Adipocyte (in vitro differentiated cells): Measurements from ENCODE around the gene STYK1.
A peak's percentile ranks its signal among the peaks of the same experiment; 100 is the strongest.

Source experiments
- DNase-seq: peaks from one replicate; pipeline ENCODE4 v3.0.0-alpha.2; 2015; ENCODE audit warnings: low read depth
- H3K27me3 ChIP-seq: replicated peaks from 2 replicates; pipeline ENCODE4 v1.7.0; 2013; ENCODE audit warnings: mild to moderate bottlenecking, low read length, moderate library complexity; ENCODE audit not compliant: control insufficient read depth, insufficient read depth
- H3K36me3 ChIP-seq: 2 replicates; pipeline ENCODE4 v1.7.0; 2013; ENCODE audit warnings: low read length, mild to moderate bottlenecking, moderate library complexity; ENCODE audit not compliant: control insufficient read depth, insufficient read depth, severe bottlenecking
- H3K4me1 ChIP-seq: 2 replicates; pipeline ENCODE4 v1.7.0; 2013; ENCODE audit warnings: mild to moderate bottlenecking, low read length, moderate library complexity; ENCODE audit not compliant: control insufficient read depth, insufficient read depth
- H3K4me3 ChIP-seq: 2 replicates; pipeline ENCODE4 v1.7.0; 2013; ENCODE audit warnings: mild to moderate bottlenecking, low read length, moderate library complexity
- H3K9ac ChIP-seq: 2 replicates; pipeline ENCODE4 v1.7.0; 2013; ENCODE audit warnings: mild to moderate bottlenecking, low read length, moderate library complexity
- H3K9me3 ChIP-seq: 2 replicates; pipeline ENCODE4 v1.7.0; 2013; ENCODE audit warnings: mild to moderate bottlenecking, low read length, moderate library complexity; ENCODE audit not compliant: control insufficient read depth

Gene STYK1

DNA sequence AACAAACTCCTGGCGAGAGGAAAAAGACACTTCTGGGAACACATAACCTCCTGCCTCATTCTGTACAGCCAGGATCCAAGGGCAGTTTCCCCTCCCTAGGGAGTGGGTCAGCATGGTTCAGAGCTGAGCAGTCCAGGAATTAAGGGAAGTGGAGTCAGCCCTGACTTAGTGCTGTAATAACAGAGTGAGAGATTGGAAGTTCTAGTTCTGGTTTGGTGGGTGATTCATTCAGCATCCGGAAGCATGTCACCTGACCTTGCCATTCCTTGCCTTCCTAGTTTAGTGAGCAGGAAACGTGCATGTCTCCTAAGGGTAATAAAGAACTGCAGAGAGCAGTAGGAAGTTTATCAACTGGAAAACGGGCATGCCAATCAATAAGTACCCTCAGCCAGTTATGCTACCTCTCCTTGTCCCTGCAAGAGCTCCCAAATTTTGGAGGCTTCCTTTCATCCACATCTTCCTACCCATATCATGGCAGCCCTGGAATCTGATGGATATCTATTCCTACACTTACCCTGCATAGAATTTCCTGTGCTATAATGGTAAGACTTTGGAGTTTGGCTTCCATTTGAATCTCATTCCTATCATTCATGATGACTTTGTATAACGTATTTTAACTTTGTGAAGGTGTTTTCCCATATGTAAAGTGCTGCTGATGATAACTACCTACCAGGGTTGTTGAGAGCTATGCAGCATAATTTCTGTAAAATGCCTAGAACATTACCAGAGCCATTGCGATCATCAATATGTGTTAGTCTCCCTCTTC, 31.9 kb downstream of the STYK1 start:
- Histone ChIP-seq H3K9me3 (peaks cover 22% of the 10 kb centered on the region), H3K27me3 (no peaks in the 10 kb centered on the region), H3K9ac (no peak overlapping the region), H3K4me3 (no peak overlapping the region), H3K36me3 (no peaks in the 10 kb centered on the region), H3K4me1 (peaks cover 6% of the 10 kb centered on the region)
- peak; percentile 38 for DNase-seq

- Histone ChIP-seq H3K27me3 (no peaks in the 10 kb centered on the region), H3K36me3 (no peaks in the 10 kb centered on the region), H3K9me3 (no peaks in the 10 kb centered on the region), H3K4me1 (peaks cover 19% of the 10 kb centered on the region), H3K9ac (no peak overlapping the region), H3K4me3 (no peak overlapping the region)
- no peak for DNase-seq
These were observed 35.1 kb downstream of the STYK1 start for GRCh38 chr12:10638728-10639127.

DNA sequence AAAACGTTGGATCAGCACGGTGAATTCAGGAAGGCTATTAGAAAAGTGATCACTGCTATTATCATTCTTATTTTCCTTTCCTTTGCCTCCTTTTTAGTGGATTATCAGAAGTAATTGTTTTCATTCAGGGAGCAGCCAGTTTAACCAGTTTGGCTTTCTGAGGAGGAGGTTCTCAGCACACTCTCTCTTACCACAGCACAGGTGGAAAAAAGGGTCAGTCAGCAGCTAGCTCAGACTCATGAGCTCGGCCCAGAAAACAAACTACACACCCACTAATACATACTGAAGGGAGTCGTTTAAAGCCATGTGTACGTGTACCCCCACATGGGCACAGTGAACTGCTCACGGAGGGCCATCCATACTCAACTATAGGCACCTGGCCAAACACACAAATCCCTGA, 37.2 kb downstream of the STYK1 start:
- peaks cover 36% of the 10 kb centered on the region for H3K4me1 ChIP-seq
- no peaks in the 10 kb centered on the region for H3K27me3 ChIP-seq
- H3K9ac ChIP-seq, result no peak overlapping the region
- no peaks in the 10 kb centered on the region for H3K9me3 ChIP-seq
- no peak overlapping the region for H3K4me3 ChIP-seq
- no peak for DNase-seq
- H3K36me3 ChIP-seq, result no peaks in the 10 kb centered on the region

- Histone ChIP-seq H3K4me1 (peaks cover 33% of the 10 kb centered on the region), H3K9me3 (no peaks in the 10 kb centered on the region), H3K27me3 (no peaks in the 10 kb centered on the region), H3K9ac (no peak overlapping the region), H3K4me3 (no peak overlapping the region), H3K36me3 (no peaks in the 10 kb centered on the region)
- DNase-seq, result no peak
These were observed 37.7 kb downstream of the STYK1 start for GRCh38 chr12:10636124-10636523.

GRCh38 chr12:10635306-10635705, 38.5 kb downstream of the STYK1 start:
- DNase-seq, result no peak
- Histone ChIP-seq H3K9ac (peak overlapping the region; percentile 17), H3K9me3 (no peaks in the 10 kb centered on the region), H3K36me3 (no peaks in the 10 kb centered on the region), H3K4me1 (peaks cover 33% of the 10 kb centered on the region), H3K27me3 (no peaks in the 10 kb centered on the region), H3K4me3 (no peak overlapping the region)

DNA sequence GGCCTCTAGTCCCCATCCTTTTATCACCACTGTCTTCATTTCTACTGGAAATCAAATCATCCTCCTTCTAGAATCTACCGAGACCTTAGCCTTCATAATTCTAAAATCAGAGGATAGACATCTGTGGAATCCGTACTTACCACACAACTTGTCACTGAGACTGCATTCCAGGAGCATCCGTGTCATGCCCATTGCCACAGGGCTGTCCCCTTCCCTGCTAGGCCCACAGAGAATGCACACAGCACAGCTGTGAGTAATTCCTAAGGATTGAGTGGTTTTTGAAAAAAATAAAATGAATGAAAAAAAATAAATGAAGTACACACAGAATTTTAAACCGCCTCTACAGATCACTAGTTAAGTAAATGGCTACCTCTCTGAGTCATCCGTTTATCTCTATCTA, 39.4 kb downstream of the STYK1 start:
- H3K4me1 ChIP-seq, result peaks cover 33% of the 10 kb centered on the region
- DNase-seq, result peak; percentile 63
- H3K9me3 ChIP-seq, result no peaks in the 10 kb centered on the region
- H3K4me3 ChIP-seq, result peak overlapping the region; percentile 28
- H3K9ac ChIP-seq, result peak overlapping the region; percentile 17
- no peaks in the 10 kb centered on the region for H3K27me3 ChIP-seq
- no peaks in the 10 kb centered on the region for H3K36me3 ChIP-seq

DNA sequence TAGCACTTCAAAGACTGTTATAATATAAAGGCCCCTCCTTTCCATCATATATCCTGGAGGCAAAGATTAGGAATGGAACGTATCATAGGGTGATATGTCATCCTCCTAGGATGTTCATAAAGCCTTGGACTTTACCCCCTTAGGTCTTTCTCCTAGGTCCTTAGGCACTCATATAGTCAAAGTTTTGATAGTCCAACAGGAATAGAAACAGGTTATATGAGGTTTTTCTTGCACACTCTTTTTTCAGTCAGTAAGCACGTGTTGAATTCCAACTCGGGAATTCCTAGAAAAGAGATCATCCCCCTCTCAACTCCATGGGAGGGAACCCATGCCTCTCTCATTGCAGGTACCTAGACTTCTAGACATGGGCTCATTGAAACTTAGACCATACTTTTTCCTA, 40.3 kb downstream of the STYK1 start:
- no peak for DNase-seq

GRCh38 chr12:10632226-10632625, 41.6 kb downstream of the STYK1 start:
- H3K27me3 ChIP-seq, result no peaks in the 10 kb centered on the region
- peak overlapping the region; percentile 44 for H3K9ac ChIP-seq
- DNase-seq, result peak; percentile 72
- no peaks in the 10 kb centered on the region for H3K36me3 ChIP-seq
- no peak overlapping the region for H3K4me3 ChIP-seq
- no peaks in the 10 kb centered on the region for H3K9me3 ChIP-seq
- H3K4me1 ChIP-seq, result peaks cover 33% of the 10 kb centered on the region

More for the DNA sequence above, 40.3 kb downstream of the STYK1 start:
- H3K4me3 ChIP-seq, result no peak overlapping the region
- H3K36me3 ChIP-seq, result no peaks in the 10 kb centered on the region
- H3K9me3 ChIP-seq, result no peaks in the 10 kb centered on the region
- H3K9ac ChIP-seq, result no peak overlapping the region
- peaks cover 33% of the 10 kb centered on the region for H3K4me1 ChIP-seq
- no peaks in the 10 kb centered on the region for H3K27me3 ChIP-seq

GRCh38 chr12:10624605-10625004, 49.2 kb downstream of the STYK1 start:
- Histone ChIP-seq H3K27me3 (no peaks in the 10 kb centered on the region), H3K4me3 (no peak overlapping the region), H3K9me3 (no peaks in the 10 kb centered on the region), H3K36me3 (no peaks in the 10 kb centered on the region), H3K4me1 (peaks cover 15% of the 10 kb centered on the region), H3K9ac (no peak overlapping the region)
- no peak for DNase-seq

GRCh38 chr12:10623131-10623530, 50.7 kb downstream of the STYK1 start:
- no peak for DNase-seq
- no peak overlapping the region for H3K9ac ChIP-seq
- H3K27me3 ChIP-seq, result no peaks in the 10 kb centered on the region
- no peaks in the 10 kb centered on the region for H3K36me3 ChIP-seq
- no peak overlapping the region for H3K4me3 ChIP-seq
- H3K4me1 ChIP-seq, result peaks cover 23% of the 10 kb centered on the region
- no peaks in the 10 kb centered on the region for H3K9me3 ChIP-seq

- Histone ChIP-seq H3K9me3 (no peaks in the 10 kb centered on the region), H3K4me1 (peaks cover 30% of the 10 kb centered on the region), H3K4me3 (no peak overlapping the region), H3K9ac (no peak overlapping the region), H3K36me3 (no peaks in the 10 kb centered on the region), H3K27me3 (no peaks in the 10 kb centered on the region)
- DNase-seq, result no peak
These were observed 52.6 kb downstream of the STYK1 start for GRCh38 chr12:10621278-10621677.
